CD8-positive, alpha-beta memory T cell (primary cell): ENCODE data around the gene ZFP57. TPM values are rescaled to one million over a fixed set of nuclear protein-coding genes. Genes with fewer than 3 reads are reported as not detected.

ENCODE experiments used
- CTCF ChIA-PET: fragments of 350-600 bp; sonication (Branson Sonifier 250); formaldehyde crosslinking; loops from one replicate; lab custom pipeline; 2021; ENCODE audit warnings: antibody characterized with exemption; lab: Charles Lee
- POLR2A ChIA-PET: fragments of 350-600 bp; sonication (Branson Sonifier 250); formaldehyde crosslinking; loops from one replicate; lab custom pipeline; 2021; ENCODE audit warnings: antibody characterized with exemption; lab: Charles Lee
- DNase-seq, 5 donors: peaks; one replicate each; pipeline versions ENCODE4 v3.0.0 to v3.0.0-alpha.2; 2020 to 2022; ENCODE audit warnings: mixed read lengths in 1 of 5
- H3K27ac ChIP-seq: one replicate; pipeline ENCODE4 v1.7.0; 2013; ENCODE audit warnings: low read depth, mild to moderate bottlenecking, low read length, moderate library complexity
- H3K27me3 ChIP-seq: 2 replicates; pipeline ENCODE4 v1.7.0; 2013; ENCODE audit warnings: low read length, mild to moderate bottlenecking; ENCODE audit not compliant: insufficient read depth, poor library complexity, severe bottlenecking
- H3K36me3 ChIP-seq: 2 replicates; pipeline ENCODE4 v1.7.0; 2013; ENCODE audit warnings: mild to moderate bottlenecking, low read length, moderate library complexity; ENCODE audit not compliant: insufficient read depth
- H3K4me1 ChIP-seq: 2 replicates; pipeline ENCODE4 v1.7.0; 2013; ENCODE audit warnings: mild to moderate bottlenecking, low read length, moderate library complexity; ENCODE audit not compliant: insufficient read depth
- H3K4me3 ChIP-seq: 2 replicates; pipeline ENCODE4 v1.7.0; 2013; ENCODE audit warnings: mild to moderate bottlenecking, low read length
- H3K9me3 ChIP-seq: 2 replicates; pipeline ENCODE4 v1.7.0; 2013; ENCODE audit warnings: mild to moderate bottlenecking, low read length
- H3K27ac Mint-ChIP-seq, 8 donors: one replicate each; pipeline ENCODE4 v1.8.0; 2020 to 2021; ENCODE audit warnings: mixed read lengths in 8 of 8, mild to moderate bottlenecking in 6 of 8, inconsistent platforms in 3 of 8, moderate library complexity in 3 of 8
- H3K27me3 Mint-ChIP-seq, 2 donors: one replicate each; pipeline ENCODE4 v1.8.0; 2020 to 2021; ENCODE audit warnings: mixed read lengths in 2 of 2, mild to moderate bottlenecking in 1 of 2, moderate library complexity in 1 of 2
- H3K36me3 Mint-ChIP-seq, 3 donors: one replicate each; pipeline ENCODE4 v1.8.0; 2020 to 2021; ENCODE audit warnings: mixed read lengths in 3 of 3, inconsistent platforms in 1 of 3, mild to moderate bottlenecking in 1 of 3
- H3K4me1 Mint-ChIP-seq, 3 donors: one replicate each; pipeline ENCODE4 v1.8.0; 2020 to 2021; ENCODE audit warnings: mixed read lengths in 3 of 3, inconsistent platforms in 1 of 3, mild to moderate bottlenecking in 1 of 3
- H3K4me3 Mint-ChIP-seq, 7 donors: one replicate each; pipeline ENCODE4 v1.8.0; 2020 to 2021; ENCODE audit warnings: mixed read lengths in 7 of 7, mild to moderate bottlenecking in 6 of 7, moderate library complexity in 4 of 7, inconsistent platforms in 2 of 7
- H3K9me3 Mint-ChIP-seq, 5 donors: one replicate each; pipeline ENCODE4 v1.8.0; 2020 to 2022; ENCODE audit warnings: mixed read lengths in 5 of 5, mild to moderate bottlenecking in 3 of 5, moderate library complexity in 2 of 5, inconsistent platforms in 1 of 5
- polyA plus RNA-seq: library from polyadenylated mRNA; unstranded; fragments of 300-500 nt; fragmentation: Illumina TruSeq; gene quantifications from one replicate; pipeline ENCODE4 v1.2.3, GENCODE V29; 2021
- total RNA-seq, 2 experiments: library from RNA; stranded (reverse); gene quantifications; one replicate each; pipeline ENCODE4 v1.2.3, GENCODE V29; 2021

The ZFP57 gene
- total and polyA plus RNA-seq, 3 experiments from 2014 or later: 2.2 to 9.2 (median 9.0) TPM

DNA sequence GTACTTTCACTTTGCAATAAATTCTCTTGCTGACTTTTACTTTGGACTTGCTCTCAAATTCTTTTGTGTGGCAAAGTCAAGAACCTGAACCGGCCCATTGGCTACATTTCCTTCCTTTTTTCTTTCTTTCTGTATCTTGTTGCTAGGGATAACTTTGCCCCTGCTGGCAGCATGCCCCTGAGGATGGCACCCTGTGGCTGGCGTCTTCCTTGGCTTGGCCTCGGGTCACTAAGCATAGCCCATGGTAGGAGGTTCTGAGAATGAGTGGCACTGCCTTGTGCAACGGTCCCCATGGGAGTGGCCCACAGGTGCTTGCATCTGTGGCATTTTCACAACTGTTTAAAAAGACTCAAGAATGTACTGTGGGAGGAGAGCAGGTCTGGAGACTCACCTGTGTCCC is 28.2 kb upstream of the ZFP57 start:
- POLR2A ChIA-PET: interaction anchor here (0.6 to 1.6 kb wide), 5 partner anchors 17 to 59 kb away, joined by 3 to 10 read pairs (median 8); no protein-coding TSS in a partner anchor
- Mint-ChIP-seq H3K4me1 (peaks cover 43 to 80% (median 76%) of the 10 kb centered on the region in 3 donors), H3K27ac (peak overlapping the region; percentile 51 to 95 (median 88)), H3K4me3 (peak overlapping the region; percentile 60 to 89 (median 80)), H3K9me3 (no peaks in the 10 kb centered on the region), H3K36me3 (no peaks in the 10 kb centered on the region), H3K27me3 (peaks cover 3 to 5% of the 10 kb centered on the region in 2 donors)
- Histone ChIP-seq H3K36me3 (no peaks in the 10 kb centered on the region), H3K9me3 (no peaks in the 10 kb centered on the region), H3K27me3 (no peaks in the 10 kb centered on the region), H3K4me3 (peak overlapping the region; percentile 72), H3K4me1 (peaks cover 70% of the 10 kb centered on the region), H3K27ac (no peak overlapping the region)
- DNase-seq: no peak
- CTCF ChIA-PET: interaction anchor here (1.1 to 5.7 kb wide), 10 partner anchors 13 to 125 kb away, joined by 3 to 56 read pairs (median 4); partner anchors contain the start of gene HLA-F

DNA sequence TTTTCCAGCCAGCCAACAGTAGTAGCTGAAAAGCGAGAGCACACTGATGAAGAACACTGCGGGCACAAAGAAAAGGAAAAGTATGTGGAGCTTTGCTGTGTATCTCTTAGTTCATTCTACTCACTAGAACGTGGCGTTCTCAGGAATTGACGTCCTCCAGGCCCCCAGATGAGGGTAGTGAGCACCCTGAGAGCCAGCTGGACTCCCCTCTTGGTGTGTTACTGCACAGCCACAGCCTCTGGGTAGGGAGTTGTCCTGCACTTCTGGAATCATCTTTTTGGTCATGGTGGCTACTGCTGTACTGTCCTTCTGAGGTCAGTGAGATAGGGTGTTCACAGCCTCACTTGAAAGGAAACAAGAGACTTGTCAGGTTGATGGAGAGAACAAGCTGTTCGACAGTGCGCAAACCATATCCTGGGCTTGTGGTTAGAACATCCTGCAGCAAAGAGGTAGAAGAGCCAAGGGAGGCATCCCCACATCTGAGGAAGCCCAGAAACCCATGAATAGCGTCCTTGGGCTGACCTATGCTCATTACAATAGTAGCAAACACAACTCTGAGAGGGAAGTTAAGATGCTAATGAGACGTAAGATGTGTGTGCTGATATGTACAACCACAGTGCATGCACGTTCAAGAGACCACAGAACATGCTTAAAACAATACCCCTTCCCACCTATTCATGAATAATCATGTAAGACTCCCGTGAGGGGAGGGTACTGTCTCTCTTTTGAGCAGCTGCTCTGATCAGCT is 27.7 kb upstream of the ZFP57 start:
- peak overlapping the region; percentile 51 to 95 (median 88) for H3K27ac Mint-ChIP-seq
- peak overlapping the region; percentile 60 to 89 (median 80) for H3K4me3 Mint-ChIP-seq
- H3K4me1 Mint-ChIP-seq: peaks cover 43 to 80% (median 76%) of the 10 kb centered on the region in 3 donors
- CTCF ChIA-PET: interaction anchor here (1.1 to 5.7 kb wide), 12 partner anchors 14 to 127 kb away, joined by 3 to 56 read pairs (median 4); partner anchors contain the start of gene HLA-F
- H3K27me3 Mint-ChIP-seq: peaks cover 9 to 10% of the 10 kb centered on the region in 2 donors
- H3K9me3 Mint-ChIP-seq: no peaks in the 10 kb centered on the region
- POLR2A ChIA-PET: interaction anchor here (0.6 to 1.6 kb wide), 9 partner anchors 14 to 258 kb away, joined by 3 to 11 read pairs (median 5); no protein-coding TSS in a partner anchor
- Histone ChIP-seq H3K36me3 (no peaks in the 10 kb centered on the region), H3K9me3 (no peaks in the 10 kb centered on the region), H3K4me1 (peaks cover 70% of the 10 kb centered on the region), H3K27ac (peak overlapping the region; percentile 5), H3K4me3 (peak overlapping the region; percentile 72), H3K27me3 (no peaks in the 10 kb centered on the region)
- no peaks in the 10 kb centered on the region for H3K36me3 Mint-ChIP-seq
- peak; percentile 49 to 93 (median 82) for DNase-seq

DNA sequence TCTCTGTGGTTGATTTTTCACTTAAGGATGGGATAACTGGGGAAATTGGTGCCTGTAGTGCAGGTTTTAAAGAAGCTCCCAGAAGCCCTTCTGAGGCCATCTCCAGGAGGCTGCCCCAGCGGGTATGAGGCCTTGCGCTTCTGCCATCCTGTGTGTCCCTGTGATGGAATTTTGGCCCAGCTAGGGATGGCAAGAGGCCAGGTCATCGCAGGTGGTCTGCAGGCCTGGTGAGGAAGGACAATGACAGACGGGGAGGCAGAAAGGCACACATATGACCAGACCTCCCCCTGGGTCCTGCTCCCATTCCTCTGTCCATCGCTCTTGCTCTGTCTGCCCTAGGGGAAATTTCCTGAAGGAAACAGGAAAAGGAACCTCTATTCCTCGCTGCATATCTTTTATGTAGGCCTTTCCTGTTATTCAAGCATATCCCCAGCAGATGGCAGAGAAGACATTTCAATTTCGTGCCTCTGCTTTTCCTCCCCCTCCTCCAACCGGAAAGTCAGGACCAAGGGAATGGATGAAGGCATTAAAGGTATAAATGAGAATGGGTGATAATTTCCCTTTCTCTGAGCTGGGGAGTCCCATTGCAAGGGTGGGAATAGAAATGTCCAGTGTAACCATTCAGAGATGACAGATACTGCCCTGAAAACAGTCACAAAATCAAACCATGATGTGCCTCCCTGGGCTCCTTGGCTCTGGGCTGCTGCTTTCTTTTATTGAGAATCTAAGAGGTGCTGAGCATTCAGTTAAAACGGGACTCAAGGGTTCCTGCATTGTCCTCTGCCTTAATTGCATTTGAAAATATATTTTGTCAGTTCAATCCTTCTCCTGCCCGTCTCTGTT is 24.7 kb upstream of the ZFP57 start:
- no peaks in the 10 kb centered on the region for H3K36me3 ChIP-seq
- H3K4me3 ChIP-seq: no peak overlapping the region
- peak in 1 of 5 donors; percentile 52 for DNase-seq
- Mint-ChIP-seq H3K27ac (peak overlapping the region in 7 of 8 donors; percentile 30 to 81 (median 70)), H3K27me3 (peaks cover 18 to 34% of the 10 kb centered on the region in 2 donors), H3K9me3 (no peaks in the 10 kb centered on the region), H3K4me1 (peaks cover 30 to 57% (median 51%) of the 10 kb centered on the region in 3 donors), H3K36me3 (no peaks in the 10 kb centered on the region), H3K4me3 (peak overlapping the region in 4 of 7 donors; percentile 4 to 72 (median 50))
- no peaks in the 10 kb centered on the region for H3K9me3 ChIP-seq
- ChIA-PET POLR2A (no interaction called here), CTCF (interaction anchor here (1.0 to 5.7 kb wide), 9 partner anchors 11 to 129 kb away, joined by 3 to 56 read pairs (median 4); partner anchors contain the start of gene ZFP57)
- no peaks in the 10 kb centered on the region for H3K27me3 ChIP-seq
- H3K27ac ChIP-seq: no peak overlapping the region
- H3K4me1 ChIP-seq: peaks cover 45% of the 10 kb centered on the region

DNA sequence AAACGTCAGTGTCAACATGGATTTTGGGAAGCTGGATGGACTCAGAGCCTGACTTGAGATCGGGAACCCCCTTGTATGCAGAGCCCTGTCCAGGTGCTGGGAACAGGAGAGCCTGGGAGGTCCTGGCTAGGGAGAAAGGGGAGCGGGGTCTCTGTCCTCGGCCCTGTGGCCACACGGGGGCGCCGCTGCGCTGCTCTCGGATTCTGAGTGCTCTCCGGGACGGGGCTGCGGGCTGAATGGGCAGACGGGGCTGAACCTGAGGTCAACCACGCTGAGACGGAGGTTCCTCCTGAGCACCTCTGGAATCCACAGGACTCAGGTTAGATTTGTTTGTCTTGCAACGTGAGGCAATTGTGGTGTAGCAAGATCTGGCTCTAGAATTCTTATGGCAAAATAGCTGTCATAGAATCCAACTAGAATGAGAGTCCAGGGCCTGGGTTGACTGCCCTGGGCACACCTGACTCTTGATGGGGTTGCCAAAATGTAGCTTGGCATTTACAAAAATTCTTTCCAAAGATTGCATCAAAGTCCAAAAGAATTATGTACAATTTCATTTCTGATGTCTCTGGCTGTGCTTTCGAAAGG is 21.7 kb upstream of the ZFP57 start:
- Histone ChIP-seq H3K4me3 (no peak overlapping the region), H3K36me3 (no peaks in the 10 kb centered on the region), H3K27ac (no peak overlapping the region), H3K9me3 (no peaks in the 10 kb centered on the region), H3K4me1 (peaks cover 20% of the 10 kb centered on the region), H3K27me3 (no peaks in the 10 kb centered on the region)
- Mint-ChIP-seq H3K4me1 (peaks cover 5 to 27% (median 21%) of the 10 kb centered on the region in 3 donors), H3K9me3 (no peaks in the 10 kb centered on the region), H3K27ac (peak overlapping the region in 1 of 8 donors; percentile 17), H3K4me3 (no peak overlapping the region), H3K36me3 (no peaks in the 10 kb centered on the region), H3K27me3 (peaks cover 14 to 46% of the 10 kb centered on the region in 2 donors)
- POLR2A ChIA-PET: interaction anchor here (1.4 kb wide), 1 partner anchor 35 kb away, joined by 3 read pairs; no protein-coding TSS in a partner anchor
- CTCF ChIA-PET: interaction anchor here (0.8 to 1.8 kb wide), 7 partner anchors 19 to 132 kb away, joined by 3 to 9 read pairs (median 4); no protein-coding TSS in a partner anchor
- peak in 4 of 5 donors; percentile 41 to 75 (median 69) for DNase-seq

DNA sequence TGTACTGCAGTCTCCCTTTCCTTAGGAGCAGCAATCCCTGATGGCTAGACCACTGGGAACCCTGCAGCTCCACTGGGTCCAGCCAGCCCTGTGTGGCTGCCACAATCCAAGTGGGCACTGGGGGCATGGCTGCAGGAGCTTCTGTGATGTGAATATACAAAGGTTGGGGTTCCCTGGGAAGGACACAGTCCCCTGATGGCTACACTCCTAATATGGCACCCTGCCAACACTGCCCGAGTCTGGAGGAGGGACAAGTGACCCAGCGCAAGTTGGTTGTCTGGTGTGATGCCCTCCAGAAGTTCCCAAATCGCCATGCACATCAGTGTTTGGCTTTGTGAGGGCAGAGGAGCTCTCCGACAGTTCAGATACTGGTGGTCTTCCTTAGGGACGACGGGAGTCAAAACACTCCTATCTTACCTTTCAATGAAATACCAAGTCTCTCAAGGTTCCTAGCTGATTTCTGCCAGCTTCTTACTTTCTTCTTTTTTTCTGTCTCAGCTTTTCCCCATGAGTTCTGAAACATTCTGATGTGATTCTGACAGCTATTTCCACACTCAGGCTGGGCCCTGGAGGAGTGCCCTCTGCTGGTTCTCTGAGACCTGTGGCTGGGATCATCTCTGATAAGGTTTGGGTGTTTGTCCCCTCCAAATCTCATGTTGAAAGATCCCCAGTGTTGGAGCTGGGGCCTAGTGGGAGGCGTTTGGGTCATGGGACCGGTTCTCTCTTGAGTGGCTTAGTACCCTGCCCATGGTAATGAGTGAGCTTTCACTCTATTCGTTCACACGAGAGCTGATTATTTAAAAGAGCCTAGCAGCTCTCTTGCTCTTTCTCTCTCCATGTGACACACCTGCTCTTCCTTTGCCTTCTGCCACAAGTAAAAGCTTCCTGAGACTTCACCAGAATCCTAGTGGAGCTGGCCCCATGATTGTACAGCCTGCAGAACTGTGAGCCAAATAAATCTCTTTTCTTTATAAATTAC is 15.5 kb upstream of the ZFP57 start:
- ChIA-PET CTCF (interaction anchor here (1.0 to 2.9 kb wide), 3 partner anchors 31 to 58 kb away, joined by 4 to 10 read pairs (median 6); no protein-coding TSS in a partner anchor), POLR2A (no interaction called here)
- Histone ChIP-seq H3K4me1 (no peaks in the 10 kb centered on the region), H3K4me3 (no peak overlapping the region), H3K9me3 (no peaks in the 10 kb centered on the region), H3K36me3 (no peaks in the 10 kb centered on the region), H3K27ac (no peak overlapping the region), H3K27me3 (no peaks in the 10 kb centered on the region)
- Mint-ChIP-seq H3K9me3 (peaks cover 7 to 10% (median 9%) of the 10 kb centered on the region in 5 donors), H3K36me3 (peaks cover 0 to 9% (median 0%) of the 10 kb centered on the region in 3 donors), H3K4me3 (no peak overlapping the region), H3K27me3 (peaks cover 6 to 22% of the 10 kb centered on the region in 2 donors), H3K27ac (no peak overlapping the region), H3K4me1 (no peaks in the 10 kb centered on the region)
- DNase-seq: no peak

DNA sequence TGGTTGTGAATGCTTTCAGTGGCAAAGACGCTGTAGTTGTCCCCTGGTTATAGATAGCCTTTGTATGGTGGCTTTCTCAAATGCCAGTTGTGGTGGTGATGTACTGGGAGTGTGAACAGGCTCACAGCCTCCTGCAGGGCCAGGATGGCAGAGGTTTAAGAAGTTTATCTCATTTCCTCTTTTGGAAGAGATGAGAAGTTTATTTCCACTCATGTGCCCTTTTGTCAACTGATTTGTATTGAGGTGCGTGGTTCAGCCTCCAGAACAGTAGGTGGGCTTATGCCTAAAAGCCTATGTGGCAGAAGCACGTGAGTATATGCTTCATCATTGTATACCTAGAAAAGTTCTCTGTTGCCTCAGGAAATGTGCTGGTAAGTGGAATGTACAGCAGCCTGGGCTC is 13.7 kb upstream of the ZFP57 start:
- no peak overlapping the region for H3K4me3 Mint-ChIP-seq
- H3K9me3 Mint-ChIP-seq: peaks cover 7 to 10% (median 9%) of the 10 kb centered on the region in 5 donors
- no peaks in the 10 kb centered on the region for H3K9me3 ChIP-seq
- CTCF ChIA-PET: interaction anchor here (1.5 to 2.9 kb wide), 2 partner anchors 40 to 44 kb away, joined by 3 to 10 read pairs; no protein-coding TSS in a partner anchor
- H3K4me1 ChIP-seq: no peaks in the 10 kb centered on the region
- H3K36me3 ChIP-seq: no peaks in the 10 kb centered on the region
- POLR2A ChIA-PET: no interaction called here
- peaks cover 0 to 9% (median 0%) of the 10 kb centered on the region in 3 donors for H3K36me3 Mint-ChIP-seq
- no peaks in the 10 kb centered on the region for H3K4me1 Mint-ChIP-seq
- H3K27me3 Mint-ChIP-seq: peaks cover 6 to 12% of the 10 kb centered on the region in 2 donors
- no peaks in the 10 kb centered on the region for H3K27me3 ChIP-seq
- DNase-seq: no peak
- no peak overlapping the region for H3K27ac ChIP-seq
- H3K27ac Mint-ChIP-seq: no peak overlapping the region
- no peak overlapping the region for H3K4me3 ChIP-seq
